Stimulated activated CD8-positive, alpha-beta memory T cell treated with anti-CD3 and anti-CD28 coated beads, Interleukin-12 subunit alpha, Interleukin-12 subunit beta, amount 100 ng/mL, for 24 hours (primary cell): ENCODE measurements around the gene STAP2.
A peak's percentile ranks its signal among the peaks of the same experiment; 100 is the strongest.

Experiments
- DNase-seq: peaks from one replicate; pipeline ENCODE4 v3.0.0-alpha.2; 2020; ENCODE audit errors: extremely low read depth

STAP2 gene

DNA sequence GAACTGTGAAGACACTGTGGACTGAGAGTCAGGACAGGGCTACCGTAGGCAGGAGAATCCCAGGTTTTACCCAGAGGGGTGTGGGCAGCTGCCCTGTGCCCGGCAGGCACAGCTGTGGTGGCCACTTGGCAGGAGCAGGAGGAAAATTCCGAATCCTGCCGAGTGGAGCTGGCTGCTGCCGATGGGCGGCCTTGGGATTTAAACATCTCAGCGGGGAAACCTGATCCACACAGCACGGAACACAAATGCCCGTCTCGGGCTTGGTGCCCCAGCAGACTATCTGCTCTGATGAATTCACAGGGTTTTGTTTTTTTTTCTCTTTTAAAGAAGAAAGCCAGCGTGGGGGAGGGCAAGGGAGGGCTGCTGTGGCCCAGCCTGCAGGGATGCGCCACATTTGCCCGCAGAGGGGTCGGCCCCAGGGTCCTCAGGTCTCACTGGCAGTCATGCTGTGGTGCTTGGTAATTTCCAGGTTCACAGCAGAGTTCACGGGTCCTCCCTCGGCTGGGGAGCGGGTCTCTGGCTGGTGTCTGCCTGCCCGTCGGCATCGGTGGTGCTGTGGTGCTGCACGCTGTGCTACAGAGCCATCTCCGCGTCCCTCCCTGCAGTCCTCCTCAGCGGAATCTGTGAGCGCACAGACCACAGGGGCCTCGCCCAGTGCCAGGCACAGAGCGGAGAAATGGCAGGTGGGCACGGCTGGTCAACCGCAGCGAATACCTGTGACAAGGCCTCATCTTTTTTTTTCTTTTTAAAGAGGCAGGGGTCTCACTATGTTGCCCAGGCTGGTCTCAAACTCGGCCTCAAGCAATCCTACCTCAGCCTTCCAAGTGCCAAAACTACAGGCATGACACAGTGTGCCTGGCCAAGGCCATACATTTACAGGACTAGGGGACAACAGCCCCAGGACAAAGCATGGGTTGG, 32.9 kb upstream of the STAP2 start:
- DNase-seq: no peak

DNA sequence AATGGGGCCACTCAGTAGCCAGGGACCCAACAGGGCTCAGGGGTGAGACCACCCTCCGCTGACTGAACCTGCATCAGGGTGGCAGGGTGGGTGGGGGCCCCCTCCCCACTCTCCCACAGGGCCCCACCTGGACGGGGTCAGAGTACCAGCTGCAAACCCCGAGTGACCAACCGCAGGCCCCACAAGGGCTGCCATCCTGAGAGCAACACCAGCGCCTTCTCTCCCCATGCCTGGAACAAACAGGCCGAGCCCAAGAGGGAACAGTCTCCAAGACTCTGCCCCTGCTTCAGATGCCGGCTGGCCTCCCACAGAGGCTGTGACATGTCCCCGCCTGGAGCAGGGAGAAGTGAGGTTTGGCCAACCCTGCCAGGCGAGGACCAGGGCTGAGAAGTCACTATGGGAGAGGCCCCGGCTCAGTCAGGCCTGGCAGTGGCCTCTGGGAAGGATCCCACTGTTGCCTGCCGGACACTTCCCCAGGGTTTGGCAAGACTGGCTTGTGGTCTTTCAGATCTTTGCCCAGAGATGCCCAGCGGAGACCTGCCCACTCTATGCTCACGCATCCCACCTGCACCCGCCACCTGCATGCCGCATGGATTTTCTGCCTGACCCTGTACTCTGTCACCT, 31.9 kb upstream of the STAP2 start:
- DNase-seq: no peak

DNA sequence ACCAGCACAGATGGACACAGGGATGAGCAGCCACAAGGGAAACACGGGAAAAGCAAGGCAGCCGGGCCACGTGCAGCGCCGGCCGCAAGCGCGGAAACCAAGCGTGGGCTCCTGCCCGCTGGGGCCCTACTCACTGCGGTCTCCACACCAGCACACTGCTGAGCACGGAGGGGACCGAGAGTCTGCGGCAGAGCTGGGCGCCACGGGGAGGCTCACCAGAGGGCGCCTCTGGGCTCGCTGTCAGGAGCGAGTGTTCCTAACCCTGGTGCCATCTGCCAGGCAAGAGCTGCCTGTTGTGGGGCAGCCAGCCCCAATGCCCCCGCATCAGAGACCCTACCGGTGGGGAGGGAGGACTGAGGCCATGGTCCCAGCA, 31.2 kb upstream of the STAP2 start:
- DNase-seq: peak; percentile 49

DNA sequence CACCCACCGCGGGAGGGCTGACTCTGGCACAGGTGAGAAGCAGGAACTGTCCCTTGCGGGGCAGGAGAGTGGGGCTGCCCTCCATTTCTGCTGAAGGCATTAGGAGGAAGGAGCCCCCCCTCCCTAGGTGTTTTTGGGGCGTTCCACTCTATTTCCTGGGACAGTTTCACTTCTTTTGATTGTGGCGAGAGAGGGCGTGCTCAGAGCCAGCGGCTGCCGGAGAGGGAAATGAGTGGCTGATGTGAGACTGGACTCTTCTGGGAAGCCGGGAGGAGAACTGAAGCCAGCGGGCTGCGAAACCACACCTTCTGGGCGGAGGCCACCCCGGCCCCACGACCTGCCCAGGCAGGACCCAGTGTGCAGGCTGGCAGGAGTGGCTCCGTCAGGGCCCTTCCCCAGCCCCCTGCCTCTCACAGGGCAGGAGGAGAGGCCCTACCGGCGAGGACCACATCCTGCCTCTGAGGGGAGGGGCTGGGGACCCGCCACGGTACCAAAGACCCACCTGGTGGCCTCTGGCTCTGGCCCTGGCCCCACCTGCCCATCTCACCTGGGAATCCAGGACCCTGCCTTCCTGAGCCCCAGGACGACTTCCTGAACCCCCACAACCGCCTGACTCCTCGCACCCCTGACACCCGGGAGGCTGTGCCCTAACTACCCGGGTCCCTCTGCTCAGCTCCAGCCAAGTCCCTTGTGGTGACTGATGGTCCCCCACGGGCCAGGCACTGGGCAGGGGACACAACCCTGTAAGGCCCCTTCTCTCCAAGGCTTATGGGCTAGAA, 30.7 kb upstream of the STAP2 start:
- peak; percentile 25 for DNase-seq

DNA sequence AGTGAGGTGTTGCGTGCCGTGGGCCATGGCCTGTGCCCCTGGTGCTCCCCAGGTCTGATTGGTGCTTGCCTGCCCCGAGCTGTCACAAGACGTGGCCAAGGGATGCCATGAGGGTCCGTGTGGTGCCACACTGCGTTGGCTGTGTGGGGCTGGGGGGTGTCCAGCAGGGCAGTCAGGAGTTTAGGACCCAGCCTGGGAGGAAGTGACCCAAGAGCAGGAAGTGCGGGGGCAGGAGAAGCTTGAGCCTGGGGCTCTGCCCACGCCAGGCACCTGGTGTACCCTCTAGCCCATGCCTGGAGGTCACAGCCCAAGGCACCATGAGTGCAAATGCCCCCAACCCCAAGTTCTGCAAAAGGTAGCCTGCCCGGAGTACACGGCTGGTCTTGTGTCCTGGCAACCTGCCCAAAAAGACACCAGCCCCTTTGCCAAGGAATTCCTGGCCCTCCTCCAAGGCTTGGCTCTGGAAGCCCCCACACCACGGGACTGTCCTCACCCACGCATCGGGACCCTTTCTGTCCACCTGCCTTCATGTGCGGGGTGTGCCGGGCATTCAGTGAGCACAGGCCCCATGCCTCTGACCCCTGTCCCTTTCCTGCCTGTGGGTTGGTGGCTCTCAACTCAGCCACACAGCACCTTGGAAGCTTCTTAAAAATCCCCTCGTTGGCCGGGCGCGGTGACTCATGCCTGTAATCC, 29.6 kb upstream of the STAP2 start:
- no peak for DNase-seq

DNA sequence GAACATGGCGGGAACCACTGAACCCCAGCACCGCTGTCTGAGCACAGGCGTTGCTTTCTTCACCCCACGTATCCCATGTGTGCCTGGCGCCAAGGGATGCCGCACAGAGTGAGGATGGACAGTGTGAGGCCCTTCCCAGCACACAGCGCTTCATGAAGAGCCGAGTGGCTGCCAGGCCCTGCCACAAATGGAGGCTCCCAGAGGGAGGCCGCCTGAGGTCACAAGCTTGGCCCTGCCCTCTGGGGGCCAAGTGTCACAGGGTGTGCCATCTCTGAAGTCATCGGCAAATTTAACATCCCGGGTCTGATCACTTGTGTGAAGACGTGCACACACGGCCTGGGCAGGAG, 29.1 kb upstream of the STAP2 start:
- no peak for DNase-seq

DNA sequence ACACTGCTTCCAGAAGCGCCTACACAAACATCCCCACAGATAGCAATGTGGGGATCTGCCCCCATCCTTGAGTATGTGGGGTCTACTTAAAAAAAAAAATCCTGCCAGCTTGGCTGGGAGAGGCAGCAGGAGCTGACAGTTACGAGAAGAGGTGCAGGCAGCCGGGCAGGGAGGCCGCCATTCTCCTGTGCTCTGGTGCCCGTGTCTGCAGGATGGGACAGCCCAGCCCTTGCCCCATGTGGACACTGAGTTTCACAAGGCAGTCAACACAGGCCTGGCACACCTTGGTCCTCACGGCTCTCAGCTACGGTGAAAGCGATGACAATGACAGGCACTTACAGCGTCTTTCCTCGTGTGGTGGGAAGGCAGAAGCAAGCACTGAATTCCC, 28.7 kb upstream of the STAP2 start:
- no peak for DNase-seq

DNA sequence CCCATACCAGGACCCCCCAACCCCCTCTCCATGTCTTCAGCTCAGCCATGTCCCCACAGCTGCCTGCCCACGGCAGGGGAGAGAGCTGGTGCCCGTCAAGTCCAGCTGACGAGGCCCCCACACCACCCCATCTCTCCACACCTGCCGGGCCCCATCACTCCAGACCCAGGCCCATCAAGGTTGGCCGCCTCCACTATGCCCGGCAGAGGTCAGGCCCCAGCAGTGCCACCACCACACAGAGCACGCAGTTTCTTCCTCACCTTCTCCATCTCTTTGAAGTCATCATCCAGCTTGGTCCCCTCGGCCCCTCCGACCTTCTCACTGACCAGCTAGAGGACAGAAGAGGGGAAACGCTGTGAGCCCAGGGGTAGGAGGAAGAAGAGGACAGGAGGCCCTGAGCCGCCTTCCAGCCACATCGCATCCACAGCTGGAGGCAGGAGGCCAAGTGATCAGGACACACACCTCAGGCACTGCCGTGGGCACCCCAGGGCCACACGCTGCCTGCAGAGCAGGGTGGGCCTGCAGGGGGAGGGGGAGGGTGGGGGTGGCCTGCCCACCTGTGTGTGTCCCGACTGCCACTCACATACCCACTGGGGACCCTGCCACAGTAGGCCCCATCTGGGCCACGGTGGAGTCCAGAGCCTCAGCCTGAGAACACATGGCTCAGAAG, 28.2 kb upstream of the STAP2 start:
- no peak for DNase-seq

DNA sequence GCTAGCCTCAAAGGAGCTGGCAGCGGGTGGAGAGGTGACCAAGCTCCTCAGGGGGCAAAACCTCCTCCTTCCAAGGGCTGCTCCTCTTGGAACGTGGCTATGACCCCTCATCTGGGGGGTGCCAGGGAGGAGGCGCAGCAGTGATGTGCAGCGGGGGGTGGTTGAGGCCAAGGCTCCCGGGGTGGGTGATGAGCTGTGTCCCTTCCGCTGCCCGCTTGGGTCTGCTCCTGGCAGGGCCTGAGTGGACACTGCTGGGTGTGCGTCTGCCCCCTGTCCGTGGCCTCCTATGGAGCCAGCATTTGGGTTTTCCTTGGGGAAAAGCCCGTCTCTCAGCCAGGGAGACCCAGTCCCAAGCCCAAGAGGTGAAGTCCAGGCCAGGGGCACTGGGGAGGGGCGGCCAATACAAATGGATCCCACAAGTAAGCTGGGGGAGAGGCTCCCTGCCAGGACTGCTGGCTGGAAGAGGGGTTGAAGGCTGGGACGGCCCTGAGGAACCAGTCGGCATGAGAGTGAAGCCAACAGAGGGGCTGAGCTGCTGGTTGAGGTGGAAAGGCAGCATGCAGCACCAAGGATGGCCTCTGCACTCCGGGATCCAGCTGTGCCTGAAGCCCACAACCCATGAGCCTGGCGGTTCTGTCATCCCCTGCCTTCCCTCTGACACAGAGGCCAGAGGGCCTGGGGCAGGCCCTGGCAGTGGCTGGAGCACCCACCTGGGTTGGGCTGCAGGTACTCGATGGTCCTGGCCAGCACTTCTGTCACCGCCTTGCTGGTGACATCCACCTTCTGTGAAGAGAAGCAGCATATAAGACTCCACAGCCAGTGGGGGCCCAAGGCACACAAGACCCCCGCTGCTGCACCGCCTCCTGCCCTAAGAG, 27.4 kb upstream of the STAP2 start:
- no peak for DNase-seq

DNA sequence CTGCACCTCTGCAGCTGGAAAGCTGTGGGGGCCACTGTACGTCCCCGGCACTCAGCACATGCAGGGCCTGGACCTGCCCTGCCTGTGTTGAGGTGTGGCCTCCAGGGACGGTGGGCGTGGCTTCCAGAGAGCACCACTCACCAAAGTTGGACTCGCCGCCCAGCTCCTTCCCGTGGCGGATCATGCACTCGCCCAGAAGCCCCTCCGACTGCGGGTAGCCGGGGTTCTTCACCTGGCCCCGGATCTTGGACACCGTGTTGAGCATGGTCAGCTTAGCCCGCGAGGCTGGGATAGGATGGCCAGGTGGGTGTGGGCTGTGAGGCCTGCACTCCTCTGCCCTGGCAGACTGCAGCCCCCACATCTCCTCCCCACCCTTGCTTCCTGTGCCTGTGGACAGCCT, 26.7 kb upstream of the STAP2 start:
- DNase-seq: no peak

DNA sequence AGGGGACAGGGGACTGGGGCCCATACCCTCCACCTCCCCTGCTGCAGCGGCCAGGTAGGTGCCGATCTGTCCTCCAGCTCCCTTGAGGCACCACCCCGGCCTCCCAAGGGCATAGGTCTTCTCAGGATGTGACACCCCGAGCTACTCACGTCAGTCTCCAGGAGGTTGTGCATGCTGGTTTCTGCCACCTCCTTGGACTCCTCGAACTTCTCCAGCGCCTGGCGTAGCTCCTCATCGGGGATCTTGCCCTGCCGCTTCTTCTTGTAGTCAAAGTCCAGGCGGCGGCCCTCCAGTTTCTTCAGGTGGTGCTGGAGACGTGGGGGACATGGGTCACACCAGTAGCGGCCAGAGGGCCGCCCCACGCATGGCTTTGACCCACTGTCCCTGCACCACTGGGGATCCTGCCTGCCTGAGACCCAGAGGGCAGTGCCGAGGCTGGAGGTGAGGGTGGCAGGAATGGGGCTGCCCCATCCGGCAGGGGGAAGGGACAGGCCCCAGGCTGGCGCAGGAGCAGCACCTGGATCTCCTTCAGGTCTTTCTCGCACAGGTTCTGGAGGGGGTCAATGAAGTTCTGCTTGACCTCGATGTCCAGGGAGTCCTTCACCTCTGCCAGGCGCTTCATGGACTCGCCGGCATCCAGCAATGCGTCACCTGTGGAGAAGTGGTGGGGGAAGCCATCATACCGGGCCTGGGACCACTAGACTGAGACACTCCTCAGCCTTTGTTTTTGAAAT, 25.1 kb upstream of the STAP2 start:
- DNase-seq: no peak

DNA sequence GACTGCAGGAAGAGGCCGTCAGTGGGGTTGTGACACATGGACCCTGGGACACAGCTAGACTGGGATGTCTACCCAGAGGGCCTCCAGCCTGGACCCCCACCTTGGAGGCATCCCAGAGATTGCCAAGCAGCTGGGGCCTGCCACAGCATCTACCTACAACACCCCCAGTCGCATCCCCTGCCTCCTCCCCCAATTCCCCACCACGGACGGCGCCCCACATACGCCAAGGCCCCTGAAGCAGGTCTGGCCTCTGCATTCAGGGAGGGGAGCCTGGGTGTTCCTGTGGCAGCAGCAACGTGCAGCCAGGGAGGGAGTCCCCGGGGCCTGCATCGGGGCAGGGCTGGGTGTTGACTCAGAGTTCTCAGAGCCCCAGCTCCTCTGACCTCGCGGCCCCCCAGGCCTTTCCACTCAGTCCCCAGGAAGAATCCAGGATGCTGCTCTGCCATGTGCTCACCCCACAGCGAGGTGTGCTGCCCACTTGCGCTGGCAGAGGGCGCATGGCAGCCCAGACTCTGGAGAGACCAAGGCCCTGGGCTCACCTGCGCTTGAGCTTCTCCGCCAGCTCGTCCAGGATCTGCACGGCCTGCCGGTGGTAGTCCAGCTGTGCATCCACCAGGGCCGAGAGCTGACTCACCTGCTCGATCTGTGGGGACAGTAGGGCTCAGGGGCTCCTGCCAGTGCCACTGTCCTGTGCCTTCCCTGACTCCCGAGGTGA, 24.4 kb upstream of the STAP2 start:
- DNase-seq: no peak

DNA sequence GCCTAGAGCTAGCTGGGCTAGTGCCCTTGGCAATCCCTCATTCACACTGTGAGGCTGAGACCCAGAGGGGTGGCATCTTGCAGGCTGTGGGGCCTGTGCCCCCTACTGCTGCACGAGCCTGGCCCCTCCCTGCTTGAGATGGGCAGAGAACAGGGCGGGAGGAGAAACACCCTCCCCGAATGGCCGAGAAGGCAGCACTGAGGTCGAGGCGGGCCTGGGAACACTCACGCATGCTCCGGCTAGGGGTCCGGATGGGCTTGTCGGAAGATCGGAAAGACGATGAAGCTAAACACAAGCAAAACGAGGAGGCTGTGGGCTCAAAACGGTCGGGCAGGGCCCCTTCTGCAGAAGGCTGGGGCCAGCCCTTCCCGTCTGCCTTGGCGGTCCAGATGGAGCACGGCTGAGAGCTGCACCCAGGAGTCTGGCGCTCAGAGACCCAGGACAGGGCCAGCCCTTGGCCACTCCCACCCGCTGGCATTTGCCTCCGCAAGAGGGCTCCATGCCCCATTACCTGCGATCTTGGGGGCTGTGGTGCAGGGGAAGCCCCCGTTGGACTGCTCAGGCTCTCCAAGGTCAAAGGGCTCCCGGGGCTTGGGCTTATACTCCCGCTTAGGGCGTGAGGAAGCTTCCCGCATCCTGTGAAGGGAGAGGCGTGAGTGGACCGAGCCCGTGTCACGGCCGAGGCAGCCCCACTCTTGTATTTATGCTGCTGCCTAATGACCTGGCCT, 23.6 kb upstream of the STAP2 start:
- no peak for DNase-seq

DNA sequence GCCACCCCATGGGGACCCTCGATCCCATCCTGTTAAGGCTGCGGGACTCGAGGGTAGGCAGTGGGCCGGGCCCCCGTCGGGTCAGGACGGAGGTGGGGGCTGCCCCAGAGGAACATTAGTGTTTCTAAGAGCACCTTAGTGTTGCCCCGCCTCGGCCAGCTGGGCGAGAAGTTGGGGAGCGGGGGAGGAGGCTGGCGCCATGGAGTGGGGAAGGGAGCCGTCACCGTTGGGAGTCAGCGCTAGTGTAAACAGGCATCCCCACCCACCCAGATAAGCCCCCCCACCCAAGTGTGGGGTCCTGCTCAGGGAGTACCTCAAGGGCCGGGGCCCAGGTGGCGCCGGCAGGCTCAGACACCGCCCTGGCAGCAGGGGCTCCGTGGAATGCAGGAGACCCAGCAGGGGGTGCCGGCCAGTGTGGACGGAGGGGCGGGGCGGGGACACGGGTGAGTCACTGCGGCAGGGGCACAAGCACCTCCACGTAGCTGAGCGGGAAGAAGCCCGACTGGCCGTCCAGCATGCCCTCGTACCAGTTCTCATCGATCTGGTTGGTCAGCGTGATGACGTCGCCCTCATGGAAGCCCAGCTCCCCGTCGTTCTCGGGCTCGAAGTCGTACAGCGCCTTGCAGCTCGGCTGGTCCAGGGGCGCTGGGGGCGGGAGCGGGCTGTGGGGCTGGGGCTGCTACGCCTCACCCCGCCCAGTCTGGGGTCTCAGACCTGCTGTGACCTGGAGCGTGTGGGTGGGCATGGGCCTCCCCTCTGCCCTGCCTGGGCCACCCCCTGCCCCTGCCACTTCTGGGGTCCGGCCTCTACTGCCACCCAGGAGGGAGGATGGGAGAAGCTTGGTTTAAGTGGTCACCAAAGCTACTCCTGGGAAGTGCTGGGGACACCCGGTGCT, 22.8 kb upstream of the STAP2 start:
- no peak for DNase-seq

DNA sequence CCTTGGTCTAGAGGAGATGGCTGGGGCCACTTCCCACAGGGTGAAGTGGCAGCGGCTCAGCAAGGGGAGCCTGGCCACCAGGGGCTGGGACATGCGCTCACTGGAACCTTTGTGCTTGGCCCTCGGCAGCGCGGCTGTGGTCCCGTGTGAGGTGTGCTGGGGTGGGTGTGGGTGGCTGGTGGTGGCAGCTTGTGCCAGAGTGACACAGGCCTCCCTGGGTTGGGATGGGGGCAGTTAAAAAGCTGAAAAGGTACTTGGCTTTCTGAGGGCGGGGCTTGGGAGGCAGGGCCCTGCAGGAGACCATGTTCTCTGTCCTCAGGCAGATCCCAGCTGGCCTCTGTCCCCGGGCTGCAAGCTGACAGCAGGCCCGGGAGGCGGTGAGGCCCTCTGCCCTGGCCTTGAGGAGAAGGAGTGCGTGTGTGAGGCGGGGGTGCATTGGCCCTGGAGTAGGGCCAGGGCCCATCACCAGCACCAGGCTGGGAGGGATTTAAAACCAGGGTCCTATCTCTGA, 22.1 kb upstream of the STAP2 start:
- DNase-seq: no peak

DNA sequence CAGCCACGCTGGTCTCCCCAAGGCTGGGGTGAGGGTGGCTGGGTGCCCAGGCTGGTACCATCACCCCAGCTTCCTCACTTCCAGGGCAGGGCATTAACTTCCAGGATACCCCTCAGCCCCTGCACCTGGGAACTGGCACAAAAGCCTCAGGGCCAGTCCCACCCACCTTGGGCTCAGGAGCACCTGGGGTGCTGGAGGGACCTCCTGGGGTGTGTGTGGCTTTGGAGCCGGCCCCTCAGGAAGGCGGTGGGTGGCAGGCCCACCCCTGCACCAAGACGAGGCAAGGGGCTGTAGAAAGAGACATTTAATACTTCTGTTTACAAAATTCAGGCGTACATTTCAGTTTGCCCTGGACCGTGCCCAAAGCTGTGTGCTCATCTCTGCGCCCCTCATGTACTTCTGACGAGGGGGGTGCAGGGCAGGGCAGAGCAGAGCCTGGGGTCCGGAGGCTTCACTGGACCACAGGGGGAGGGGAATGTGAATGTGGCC, 21.5 kb upstream of the STAP2 start:
- DNase-seq: no peak

DNA sequence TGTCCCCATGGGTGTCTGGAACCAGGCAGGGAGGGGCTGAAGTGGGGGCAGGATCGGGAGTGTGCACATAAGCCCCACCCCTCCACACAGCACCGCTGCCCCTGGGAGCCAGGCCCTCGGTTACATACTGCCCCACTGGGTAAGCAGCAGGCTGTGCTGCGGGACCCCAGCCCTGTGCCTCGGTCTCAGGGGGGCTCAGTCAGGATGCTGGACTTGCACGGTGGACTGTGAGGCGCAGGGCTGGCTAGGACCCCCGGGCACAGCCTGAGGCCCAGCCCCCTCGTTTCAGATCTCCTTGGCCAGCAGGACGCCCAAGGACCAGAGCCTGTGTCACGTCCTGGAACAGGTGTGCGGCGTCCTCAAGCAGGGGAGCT, 21.0 kb upstream of the STAP2 start:
- no peak for DNase-seq
